GM23248 (cell line): ENCODE measurements around the gene TCEAL4. TPM values are rescaled to one million over a fixed set of nuclear protein-coding genes. Genes with fewer than 3 reads are reported as not detected.
"Not testable (repeated sequence)": the region's sequence is repeated elsewhere in the genome, so short reads cannot be mapped to it uniquely, and the experiment has no call there.

Experiments used
- DNase-seq: peaks from one replicate; pipeline ENCODE4 v3.0.0-alpha.2; 2015
- H2AFZ ChIP-seq: fragments of 200-600 bp; sonication (generic); 2 replicates; pipeline ENCODE4 v1.6.1; 2016; ENCODE audit warnings: antibody characterized with exemption
- H3F3A ChIP-seq: fragments of 200-600 bp; sonication (generic); 2 replicates; pipeline ENCODE4 v1.6.1; 2016; ENCODE audit warnings: mild to moderate bottlenecking, antibody characterized with exemption, mixed run types; ENCODE audit not compliant: insufficient read depth
- H3K27ac ChIP-seq: fragments of 200-600 bp; sonication (generic); 2 replicates; pipeline ENCODE4 v1.5.1; 2016; ENCODE audit warnings: mild to moderate bottlenecking
- H3K27me3 ChIP-seq: fragments of 200-600 bp; sonication (generic); replicated peaks from 2 replicates; pipeline ENCODE4 v1.6.1; 2016; ENCODE audit warnings: mild to moderate bottlenecking; ENCODE audit not compliant: insufficient read depth
- H3K36me3 ChIP-seq: fragments of 200-600 bp; sonication (generic); 2 replicates; pipeline ENCODE4 v1.6.1; 2016; ENCODE audit warnings: low read depth, mild to moderate bottlenecking
- H3K4me1 ChIP-seq: fragments of 200-600 bp; sonication (generic); 2 replicates; pipeline ENCODE4 v1.6.1; 2016; ENCODE audit warnings: mild to moderate bottlenecking; ENCODE audit not compliant: insufficient read depth
- H3K4me2 ChIP-seq: fragments of 200-600 bp; sonication (generic); one replicate; pipeline ENCODE4 v1.6.1; 2016; ENCODE audit warnings: mild to moderate bottlenecking; ENCODE audit not compliant: unreplicated experiment
- H3K4me3 ChIP-seq: fragments of 200-600 bp; sonication (generic); 2 replicates; pipeline ENCODE4 v1.5.1; 2016; ENCODE audit warnings: mild to moderate bottlenecking
- H3K79me2 ChIP-seq: fragments of 200-600 bp; sonication (generic); 2 replicates; pipeline ENCODE4 v1.6.1; 2016; ENCODE audit warnings: mild to moderate bottlenecking; ENCODE audit not compliant: insufficient read depth
- H3K9ac ChIP-seq: fragments of 200-600 bp; sonication (generic); 2 replicates; pipeline ENCODE4 v1.6.1; 2016; ENCODE audit warnings: mild to moderate bottlenecking
- H3K9me2 ChIP-seq: fragments of 200-600 bp; sonication (generic); 2 replicates; pipeline ENCODE4 v1.6.1; 2016; ENCODE audit warnings: mixed run types, mild to moderate bottlenecking, moderate library complexity; ENCODE audit not compliant: insufficient read depth
- H3K9me3 ChIP-seq: fragments of 200-600 bp; sonication (generic); one replicate; pipeline ENCODE4 v1.6.1; 2017; ENCODE audit warnings: low read depth
- H4K20me1 ChIP-seq: fragments of 200-600 bp; sonication (generic); 2 replicates; pipeline ENCODE4 v1.6.0; 2016; ENCODE audit not compliant: insufficient read depth
- EZH2 ChIP-seq: fragments of 200-600 bp; sonication (generic); IDR thresholded peaks from 2 replicates; pipeline ENCODE4 v1.6.1; 2018; ENCODE audit warnings: antibody characterized with exemption, mild to moderate bottlenecking; ENCODE audit not compliant: insufficient read depth, poor library complexity, severe bottlenecking
- EZH2phosphoT487 ChIP-seq: fragments of 200-600 bp; sonication (generic); IDR thresholded peaks from 2 replicates; pipeline ENCODE4 v1.6.1; 2018; ENCODE audit warnings: antibody characterized with exemption, moderate library complexity, mild to moderate bottlenecking, low read depth; ENCODE audit not compliant: insufficient read depth
- WGBS, 2 experiments: methylation state at CpG; one replicate each; pipeline ENCODE4 v1.1.6; 2015 to 2017; ENCODE audit warnings: low lambda C conversion rate in 2 of 2, low coverage in 1 of 2; ENCODE audit errors: missing lambda C conversion rate in 2 of 2; 5-methylcytosine and 5-hydroxymethylcytosine counted together
- in situ Hi-C: fragments of 300-500 bp; cut with MboI; formaldehyde crosslinking; loops from 2 replicates; pipeline ENCODE4 v1.15.0; 2020
- polyA plus RNA-seq: library from polyadenylated mRNA; unstranded; fragments of >200 nt; fragmentation: Nextera tagmentation; extraction: Ambion mirVana; gene quantifications from 2 replicates; pipeline ENCODE4 v1.2.1, GENCODE V29; 2016
- total RNA-seq: library from RNA; depleted of rRNA; stranded (reverse); fragments of >200 nt; shearing (Covaris generic); gene quantifications from 2 replicates; pipeline ENCODE4 v1.2.3, GENCODE V29; 2014

TCEAL4 gene
- total and polyA plus RNA-seq, 2 experiments from 2014 or later: 41.1 to 112 TPM

DNA sequence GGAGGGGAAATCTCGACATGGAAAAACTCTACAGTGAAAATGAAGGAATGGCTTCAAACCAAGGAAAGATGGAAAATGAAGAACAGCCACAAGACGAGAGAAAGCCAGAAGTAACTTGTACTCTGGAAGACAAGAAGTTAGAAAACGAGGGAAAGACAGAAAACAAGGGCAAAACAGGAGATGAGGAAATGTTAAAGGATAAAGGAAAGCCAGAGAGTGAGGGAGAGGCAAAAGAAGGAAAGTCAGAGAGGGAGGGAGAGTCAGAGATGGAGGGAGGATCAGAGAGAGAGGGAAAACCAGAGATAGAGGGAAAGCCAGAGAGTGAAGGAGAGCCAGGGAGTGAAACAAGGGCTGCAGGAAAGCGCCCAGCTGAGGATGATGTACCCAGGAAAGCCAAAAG lies 1.3 kb downstream of the TCEAL4 start:
- H3K27ac ChIP-seq: 0 out of 2 replicates have a peak overlapping the region, but pooled peaks have one; percentile 54
- peak overlapping the region; percentile 57 for H3K4me2 ChIP-seq
- H3F3A ChIP-seq: no peaks in the 10 kb centered on the region
- WGBS, 2 experiments: 52 to 100% methylated on average over 1 to 4 of the region's 4 CpGs
- no peak for TF ChIP-seq EZH2phosphoT487
- no peaks in the 10 kb centered on the region for H3K9me3 ChIP-seq
- H3K4me1 ChIP-seq: 0 out of 2 replicates have a peak, but pooled peaks cover 2% of the 10 kb centered on the region
- H3K79me2 ChIP-seq: peaks cover 19% of the 10 kb centered on the region
- no peaks in the 10 kb centered on the region for H3K9me2 ChIP-seq
- in situ Hi-C loops: no loop called here
- H2AFZ ChIP-seq: 0 out of 2 replicates have a peak overlapping the region, but pooled peaks have one; percentile 86
- no peaks in the 10 kb centered on the region; the same call in 1 of the 2 replicates for H3K36me3 ChIP-seq
- no peaks in the 10 kb centered on the region for H4K20me1 ChIP-seq
- no peak for DNase-seq
- H3K27me3 ChIP-seq: no peaks in the 10 kb centered on the region
- peak overlapping the region; percentile 80 for H3K4me3 ChIP-seq
- H3K9ac ChIP-seq: peak overlapping the region; percentile 88

DNA sequence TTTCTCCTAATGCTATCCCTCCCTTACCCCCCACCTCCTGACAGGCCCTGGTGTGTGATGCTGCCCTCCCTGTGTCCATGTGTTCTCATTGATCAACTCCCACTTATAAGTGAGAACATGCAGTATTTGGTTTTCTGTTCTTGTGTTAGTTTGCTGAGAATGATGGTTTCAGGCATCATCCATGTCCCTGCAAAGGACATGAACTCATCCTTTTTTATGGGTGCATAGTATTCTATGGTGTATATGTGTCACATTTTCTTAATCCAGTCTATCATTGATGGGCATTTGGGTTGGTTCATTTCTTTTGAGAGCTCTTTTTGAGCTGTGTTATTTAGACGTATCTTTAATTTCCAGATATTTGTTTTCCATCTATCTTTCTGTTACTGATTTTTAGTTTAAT lies 7.0 kb downstream of the TCEAL4 start:
- H3K4me3 ChIP-seq, H3K36me3 ChIP-seq, in situ Hi-C loops, H3K9me3 ChIP-seq, H3K27me3 ChIP-seq, H3K9me2 ChIP-seq, H3K27ac ChIP-seq, H2AFZ ChIP-seq, DNase-seq, H3F3A ChIP-seq, H3K9ac ChIP-seq, H3K4me1 ChIP-seq, H3K4me2 ChIP-seq, H4K20me1 ChIP-seq, H3K79me2 ChIP-seq: not testable (repeated sequence)
- 95 to 100% methylated on average over 1 of the region's 1 CpG for WGBS, 2 experiments

DNA sequence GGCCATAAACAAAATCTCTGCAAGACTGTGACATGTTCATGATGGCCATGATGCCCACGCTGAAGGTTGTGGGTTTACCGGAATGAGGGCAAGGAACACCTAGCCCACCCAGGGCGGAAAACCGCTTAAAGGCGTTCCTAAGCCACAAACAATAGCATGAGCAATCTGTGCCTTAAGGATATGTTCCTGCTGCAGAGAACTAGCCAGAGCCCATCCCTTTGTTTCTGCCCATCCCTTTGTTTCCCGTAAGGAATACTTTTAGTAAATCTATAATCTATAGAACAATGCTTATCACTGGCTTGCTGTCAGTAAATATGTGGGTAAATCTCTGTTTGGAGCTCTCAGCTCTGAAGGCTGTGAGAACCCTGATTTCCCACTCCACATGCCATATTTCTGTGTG lies 9.9 kb downstream of the TCEAL4 start:
- in situ Hi-C loops, H3K36me3 ChIP-seq, H3K27me3 ChIP-seq, H2AFZ ChIP-seq, H3K9me3 ChIP-seq, H3K4me2 ChIP-seq, H3K9me2 ChIP-seq, DNase-seq, H3F3A ChIP-seq, H4K20me1 ChIP-seq, H3K27ac ChIP-seq, H3K4me1 ChIP-seq, H3K79me2 ChIP-seq, H3K4me3 ChIP-seq, H3K9ac ChIP-seq: not testable (repeated sequence)
- 98 to 100% methylated on average over 5 to 6 of the region's 6 CpGs for WGBS, 2 experiments

DNA sequence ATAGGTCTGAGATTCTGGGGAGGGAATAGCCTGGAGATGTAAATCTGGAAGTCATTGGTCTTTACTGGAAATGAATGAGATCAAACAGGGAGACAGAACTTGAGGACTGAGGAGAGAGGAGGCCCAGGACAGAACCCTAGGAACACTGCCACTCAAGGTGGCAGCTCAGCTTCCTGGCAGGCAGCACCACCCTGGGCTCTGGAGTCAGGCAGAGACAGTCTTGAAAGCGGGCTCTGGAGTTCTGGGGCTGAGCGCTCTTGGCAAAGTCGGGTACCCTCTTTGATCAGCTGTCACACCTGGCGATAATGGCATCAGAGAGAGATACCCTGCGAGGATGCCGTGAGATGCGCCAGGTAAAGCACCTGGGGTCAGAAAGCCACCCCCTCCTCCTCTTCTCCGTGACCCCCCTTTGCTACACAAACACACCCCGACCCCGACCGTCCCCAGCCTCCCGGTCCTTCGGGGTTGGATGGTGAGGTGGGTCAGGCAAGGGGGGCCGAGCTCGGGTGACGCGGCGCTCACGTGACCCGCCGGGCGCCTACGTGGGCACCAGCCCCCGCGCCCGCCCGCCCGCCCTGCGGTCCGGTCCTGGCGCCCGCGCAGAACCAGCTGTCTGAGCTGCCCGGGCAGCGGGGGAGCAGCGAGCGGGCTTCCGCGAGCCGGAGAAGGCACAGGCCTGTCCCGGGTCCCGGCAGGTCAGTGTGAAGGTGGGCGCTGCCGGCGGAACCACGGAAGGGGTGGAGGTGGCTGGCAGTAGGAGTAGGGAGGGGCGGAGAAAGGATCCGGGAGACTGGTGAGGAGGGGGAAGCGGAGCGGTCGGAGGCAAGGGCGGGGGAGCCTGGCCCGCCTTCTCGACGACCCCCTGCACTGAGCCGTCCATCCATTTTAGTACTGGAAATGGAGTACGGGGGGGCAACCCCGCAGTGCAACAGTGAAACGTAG lies 22.3 kb downstream of the TCEAL4 start, which contains the start of gene TCEAL3:
Gene TCEAL3, plus strand, starts transcription at position 600 of the 942 bp plus-strand sequence. CDS start 1,102 bp downstream, outside the sequence.
- H3K27ac ChIP-seq: peak within 1 kb of the TSS; percentile 70
- H3K27me3 ChIP-seq: no peaks in the 10 kb centered on the region
- peaks cover 7% of the 10 kb centered on the region for H3K4me1 ChIP-seq
- H3F3A ChIP-seq: peaks cover 13% of the 10 kb centered on the region
- WGBS, 2 experiments: 0 to 2% methylated on average over 7 to 45 of the region's 59 CpGs
- DNase-seq: peak; percentile 76
- TF ChIP-seq EZH2phosphoT487: no peak
- no peak for TF ChIP-seq EZH2
- peak within 1 kb of the TSS; percentile 79 for H2AFZ ChIP-seq
- in situ Hi-C loops: no loop called here
- H3K36me3 ChIP-seq: no peaks in the 10 kb centered on the region
- no peaks in the 10 kb centered on the region for H4K20me1 ChIP-seq
- no peaks in the 10 kb centered on the region for H3K9me2 ChIP-seq
- H3K4me3 ChIP-seq: peak within 1 kb of the TSS; percentile 96
- peak within 1 kb of the TSS; percentile 99 for H3K9ac ChIP-seq
- peaks cover 21% of the 10 kb centered on the region for H3K79me2 ChIP-seq
- no peaks in the 10 kb centered on the region for H3K9me3 ChIP-seq
- peak within 1 kb of the TSS; percentile 83 for H3K4me2 ChIP-seq
